Measurements from ENCODE around the gene RAB40AL.
"Not testable (repeated sequence)": the region's sequence is repeated elsewhere in the genome, so short reads cannot be mapped to it uniquely, and the experiment has no call there.

RAB40AL gene

GRCh38 chrX:102936972-102937371 is at the start of gene RAB40AL:
Gene RAB40AL, plus strand, starts transcription at chrX:102937272. Its CDS starts 47 bp downstream, at chrX:102937319.
- DNase-seq = not testable (repeated sequence)

GRCh38 chrX:102887687-102888086 is 49.4 kb upstream of the RAB40AL start:
- DNase-seq = no peak

- no peak for DNase-seq
Observed at GRCh38 chrX:102892103-102892502, 45.0 kb upstream of the RAB40AL start.

- DNase-seq = peak; percentile 79
Observed at GRCh38 chrX:102899940-102900916, 36.8 kb upstream of the RAB40AL start.

GRCh38 chrX:102902355-102902754 is 34.7 kb upstream of the RAB40AL start:
- DNase-seq = no peak

GRCh38 chrX:102930990-102931756 is 5.9 kb upstream of the RAB40AL start:
- no peak for DNase-seq

- no peak for DNase-seq
Observed at GRCh38 chrX:102934624-102935023, 2.4 kb upstream of the RAB40AL start.

- peak; percentile 80 for DNase-seq
Observed at GRCh38 chrX:102950908-102951866, 14.1 kb downstream of the RAB40AL start.

- no peak for DNase-seq
Observed at GRCh38 chrX:102957751-102958150, 20.7 kb downstream of the RAB40AL start.

- no peak for DNase-seq
Observed at GRCh38 chrX:102958794-102959193, 21.7 kb downstream of the RAB40AL start.

GRCh38 chrX:102959471-102959870 is 22.4 kb downstream of the RAB40AL start:
- peak; percentile 67 for DNase-seq

- DNase-seq = no peak
Observed at GRCh38 chrX:102963955-102964354, 26.9 kb downstream of the RAB40AL start.

GRCh38 chrX:102964940-102965339 is 27.9 kb downstream of the RAB40AL start:
- no peak for DNase-seq

- no peak for DNase-seq
Observed at GRCh38 chrX:102966701-102967100, 29.6 kb downstream of the RAB40AL start.

GRCh38 chrX:102968216-102968615 is 31.1 kb downstream of the RAB40AL start:
- no peak for DNase-seq

GRCh38 chrX:102971536-102971935 is 34.5 kb downstream of the RAB40AL start:
- not testable (repeated sequence) for DNase-seq

GRCh38 chrX:102975016-102975415 is 37.9 kb downstream of the RAB40AL start:
- DNase-seq = no peak

GRCh38 chrX:102976286-102976685 is 39.2 kb downstream of the RAB40AL start:
- DNase-seq = no peak

GRCh38 chrX:102976793-102977495 is 39.9 kb downstream of the RAB40AL start:
- DNase-seq = no peak

GRCh38 chrX:102978594-102978993 is 41.5 kb downstream of the RAB40AL start:
- DNase-seq = no peak

- no peak for DNase-seq
Observed at GRCh38 chrX:102979536-102979935, 42.5 kb downstream of the RAB40AL start.

GRCh38 chrX:102983205-102983604 is 46.1 kb downstream of the RAB40AL start:
- no peak for DNase-seq

Measured in islet precursor cell (in vitro differentiated cells).